LNCaP clone FGC (cell line): ENCODE measurements around the gene ZBTB48.

Experiments
- DNase-seq: peaks from one replicate; pipeline ENCODE4 v3.0.0-alpha.2; 2011; ENCODE audit warnings: low read depth
- H3K4me3 ChIP-seq: 2 replicates; pipeline ENCODE4 v1.5.1; 2011; ENCODE audit warnings: mild to moderate bottlenecking, low read depth, low read length, control low read depth
- CTCF ChIP-seq: IDR thresholded peaks from 2 replicates; pipeline ENCODE4 v1.5.1; 2012; ENCODE audit warnings: mild to moderate bottlenecking; ENCODE audit not compliant: control insufficient read depth, insufficient read depth; ENCODE audit errors: extremely low read depth

Gene ZBTB48

GRCh38 chr1:6591644-6592043 lies 11.8 kb downstream of the ZBTB48 start:
- no peak for TF ChIP-seq CTCF
- no peak for DNase-seq

GRCh38 chr1:6592441-6592840 lies 12.6 kb downstream of the ZBTB48 start:
- no peak for TF ChIP-seq CTCF
- no peak overlapping the region for H3K4me3 ChIP-seq
- DNase-seq, result no peak

More at GRCh38 chr1:6591644-6592043, 11.8 kb downstream of the ZBTB48 start:
- no peak overlapping the region for H3K4me3 ChIP-seq

GRCh38 chr1:6592865-6593593 lies 13.2 kb downstream of the ZBTB48 start:
- TF ChIP-seq CTCF, result no peak
- no peak for DNase-seq
- H3K4me3 ChIP-seq, result no peak overlapping the region

GRCh38 chr1:6593810-6594209 lies 14.0 kb downstream of the ZBTB48 start:
- TF ChIP-seq CTCF, result no peak
- no peak overlapping the region for H3K4me3 ChIP-seq
- no peak for DNase-seq

- H3K4me3 ChIP-seq, result no peak overlapping the region
- no peak for TF ChIP-seq CTCF
- DNase-seq, result no peak
Measured at GRCh38 chr1:6594977-6595740, 15.4 kb downstream of the ZBTB48 start.

GRCh38 chr1:6596351-6596750 lies 16.6 kb downstream of the ZBTB48 start:
- H3K4me3 ChIP-seq, result no peak overlapping the region
- no peak for TF ChIP-seq CTCF
- no peak for DNase-seq
